SK-N-SH (cell line): Measurements from ENCODE around the gene NDUFA1.

Experiments
- CTCF ChIP-seq: fragments of 200-600 bp; sonication (generic); IDR thresholded peaks from 2 replicates; pipeline ENCODE4 v1.6.1; 2017; ENCODE audit warnings: antibody characterized with exemption, mild to moderate bottlenecking, moderate library complexity
- FOXM1 ChIP-seq: IDR thresholded peaks from 2 replicates; pipeline ENCODE4 v1.4.0; 2012; ENCODE audit warnings: low read depth, mild to moderate bottlenecking
- JUND ChIP-seq: IDR thresholded peaks from 2 replicates; pipeline ENCODE4 v1.4.0; 2012
- TAF1 ChIP-seq: IDR thresholded peaks from 2 replicates; pipeline ENCODE4 v1.6.1; 2012; ENCODE audit warnings: low read depth, mild to moderate bottlenecking, low read length, moderate library complexity, borderline replicate concordance
- ZBTB33 ChIP-seq: IDR thresholded peaks from 2 replicates; pipeline ENCODE4 v1.4.0; 2012; ENCODE audit warnings: low read depth, borderline replicate concordance

- TF ChIP-seq CTCF (no peak), FOXM1 (no peak), TAF1 (no peak), JUND (no peak), ZBTB33 (no peak)
Measured at GRCh38 chrX:119919835-119920585, 48.4 kb downstream of the NDUFA1 start.
